ENCODE measurements around the gene CGRRF1. TPM values are rescaled to one million over a fixed set of nuclear protein-coding genes. Genes with fewer than 3 reads are reported as not detected.

The CGRRF1 gene
- total and polyA plus RNA-seq, 2 of the 13 experiments (the other 11 are each of a cell fraction or from before 2014, with no cell fraction given) = 16.8 to 18.2 TPM

DNA sequence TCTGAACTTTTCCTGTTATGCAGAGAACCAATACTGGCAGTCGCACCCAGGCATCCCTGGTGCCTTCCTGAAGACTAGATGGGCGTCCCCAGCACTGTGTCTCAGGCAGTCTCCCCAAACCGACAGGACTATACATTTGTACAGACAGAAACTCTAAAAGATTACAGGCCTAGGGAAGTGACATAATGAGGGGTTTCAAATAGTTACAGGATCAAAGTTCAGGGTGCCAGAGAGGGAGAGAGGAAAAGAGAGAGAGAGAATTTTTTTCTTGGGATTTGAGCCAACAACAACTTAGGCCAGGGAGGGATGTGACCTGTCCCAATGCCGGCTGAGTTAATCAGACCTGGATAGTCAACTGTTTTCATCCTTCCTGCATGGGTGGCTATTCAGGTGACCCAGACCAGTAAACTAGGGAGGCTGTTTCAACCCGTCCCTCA, 11.6 kb upstream of the CGRRF1 start (continued):
- 0 out of 2 replicates have a peak, but pooled peaks have one; percentile 54 for TF ChIP-seq MBD4 (IDR thresholded peaks at IDR 0.05; ENCODE audit: borderline replicate concordance, low read length)
- TF ChIP-seq ZBTB43 (CRISPR knock-in tag; conservative IDR thresholded peaks at IDR 0.05) = peak; percentile 36; the same call in 1 of the 2 replicates
- TF ChIP-seq HMG20A (CRISPR knock-in tag; IDR thresholded peaks at IDR 0.05; ENCODE audit: borderline replicate concordance) = peak; percentile 75
- no peak for TF ChIP-seq GZF1 (CRISPR knock-in tag; IDR thresholded peaks at IDR 0.05)
- no peak for TF ChIP-seq FOXO1 (CRISPR knock-in tag; IDR thresholded peaks at IDR 0.05)
- no peak for TF ChIP-seq ZNF878 (CRISPR knock-in tag; IDR thresholded peaks at IDR 0.05)
- peak; percentile 41; the same call in 1 of the 2 replicates for TF ChIP-seq KDM3A (CRISPR knock-in tag; IDR thresholded peaks at IDR 0.05; ENCODE audit: low read depth)
- no peak for TF ChIP-seq ONECUT2 (CRISPR knock-in tag; IDR thresholded peaks at IDR 0.05)
- TF ChIP-seq CCDC6 (CRISPR knock-in tag; IDR thresholded peaks at IDR 0.05) = no peak
- TF ChIP-seq ZFP37 (CRISPR knock-in tag; IDR thresholded peaks at IDR 0.05; ENCODE audit: borderline replicate concordance) = no peak
- no peak for TF ChIP-seq JUN (CRISPR knock-in tag; IDR thresholded peaks at IDR 0.05)
- TF ChIP-seq ZNF30 (CRISPR knock-in tag; IDR thresholded peaks at IDR 0.05) = no peak
- no peak for TF ChIP-seq TCF12 (IDR thresholded peaks at IDR 0.05)
- no peak for TF ChIP-seq TCF12 (CRISPR knock-in tag; IDR thresholded peaks at IDR 0.05)
- peak; percentile 64; the same call in 1 of the 2 replicates for TF ChIP-seq ZNF280D (CRISPR knock-in tag; IDR thresholded peaks at IDR 0.05)
- peak; percentile 37; the same call in 1 of the 2 replicates for TF ChIP-seq SIX1 (CRISPR knock-in tag; IDR thresholded peaks at IDR 0.05; ENCODE audit: borderline replicate concordance)
- TF ChIP-seq, protein P1, sequence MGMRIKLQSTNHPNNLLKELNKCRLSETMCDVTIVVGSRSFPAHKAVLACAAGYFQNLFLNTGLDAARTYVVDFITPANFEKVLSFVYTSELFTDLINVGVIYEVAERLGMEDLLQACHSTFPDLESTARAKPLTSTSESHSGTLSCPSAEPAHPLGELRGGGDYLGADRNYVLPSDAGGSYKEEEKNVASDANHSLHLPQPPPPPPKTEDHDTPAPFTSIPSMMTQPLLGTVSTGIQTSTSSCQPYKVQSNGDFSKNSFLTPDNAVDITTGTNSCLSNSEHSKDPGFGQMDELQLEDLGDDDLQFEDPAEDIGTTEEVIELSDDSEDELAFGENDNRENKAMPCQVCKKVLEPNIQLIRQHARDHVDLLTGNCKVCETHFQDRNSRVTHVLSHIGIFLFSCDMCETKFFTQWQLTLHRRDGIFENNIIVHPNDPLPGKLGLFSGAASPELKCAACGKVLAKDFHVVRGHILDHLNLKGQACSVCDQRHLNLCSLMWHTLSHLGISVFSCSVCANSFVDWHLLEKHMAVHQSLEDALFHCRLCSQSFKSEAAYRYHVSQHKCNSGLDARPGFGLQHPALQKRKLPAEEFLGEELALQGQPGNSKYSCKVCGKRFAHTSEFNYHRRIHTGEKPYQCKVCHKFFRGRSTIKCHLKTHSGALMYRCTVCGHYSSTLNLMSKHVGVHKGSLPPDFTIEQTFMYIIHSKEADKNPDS (CRISPR knock-in tag; IDR thresholded peaks at IDR 0.05) = no peak
- TF ChIP-seq KDM2A (CRISPR knock-in tag; IDR thresholded peaks at IDR 0.05; ENCODE audit: borderline replicate concordance, low read depth) = no peak
- peak; percentile 36; the same call in 1 of the 2 replicates for TF ChIP-seq RCOR2 (CRISPR knock-in tag; IDR thresholded peaks at IDR 0.05)
- TF ChIP-seq, protein P2, sequence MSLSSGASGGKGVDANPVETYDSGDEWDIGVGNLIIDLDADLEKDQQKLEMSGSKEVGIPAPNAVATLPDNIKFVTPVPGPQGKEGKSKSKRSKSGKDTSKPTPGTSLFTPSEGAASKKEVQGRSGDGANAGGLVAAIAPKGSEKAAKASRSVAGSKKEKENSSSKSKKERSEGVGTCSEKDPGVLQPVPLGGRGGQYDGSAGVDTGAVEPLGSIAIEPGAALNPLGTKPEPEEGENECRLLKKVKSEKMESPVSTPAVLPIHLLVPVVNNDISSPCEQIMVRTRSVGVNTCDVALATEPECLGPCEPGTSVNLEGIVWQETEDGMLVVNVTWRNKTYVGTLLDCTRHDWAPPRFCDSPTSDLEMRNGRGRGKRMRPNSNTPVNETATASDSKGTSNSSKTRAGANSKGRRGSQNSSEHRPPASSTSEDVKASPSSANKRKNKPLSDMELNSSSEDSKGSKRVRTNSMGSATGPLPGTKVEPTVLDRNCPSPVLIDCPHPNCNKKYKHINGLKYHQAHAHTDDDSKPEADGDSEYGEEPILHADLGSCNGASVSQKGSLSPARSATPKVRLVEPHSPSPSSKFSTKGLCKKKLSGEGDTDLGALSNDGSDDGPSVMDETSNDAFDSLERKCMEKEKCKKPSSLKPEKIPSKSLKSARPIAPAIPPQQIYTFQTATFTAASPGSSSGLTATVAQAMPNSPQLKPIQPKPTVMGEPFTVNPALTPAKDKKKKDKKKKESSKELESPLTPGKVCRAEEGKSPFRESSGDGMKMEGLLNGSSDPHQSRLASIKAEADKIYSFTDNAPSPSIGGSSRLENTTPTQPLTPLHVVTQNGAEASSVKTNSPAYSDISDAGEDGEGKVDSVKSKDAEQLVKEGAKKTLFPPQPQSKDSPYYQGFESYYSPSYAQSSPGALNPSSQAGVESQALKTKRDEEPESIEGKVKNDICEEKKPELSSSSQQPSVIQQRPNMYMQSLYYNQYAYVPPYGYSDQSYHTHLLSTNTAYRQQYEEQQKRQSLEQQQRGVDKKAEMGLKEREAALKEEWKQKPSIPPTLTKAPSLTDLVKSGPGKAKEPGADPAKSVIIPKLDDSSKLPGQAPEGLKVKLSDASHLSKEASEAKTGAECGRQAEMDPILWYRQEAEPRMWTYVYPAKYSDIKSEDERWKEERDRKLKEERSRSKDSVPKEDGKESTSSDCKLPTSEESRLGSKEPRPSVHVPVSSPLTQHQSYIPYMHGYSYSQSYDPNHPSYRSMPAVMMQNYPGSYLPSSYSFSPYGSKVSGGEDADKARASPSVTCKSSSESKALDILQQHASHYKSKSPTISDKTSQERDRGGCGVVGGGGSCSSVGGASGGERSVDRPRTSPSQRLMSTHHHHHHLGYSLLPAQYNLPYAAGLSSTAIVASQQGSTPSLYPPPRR (CRISPR knock-in tag; IDR thresholded peaks at IDR 0.05; ENCODE audit: borderline replicate concordance) = no peak

Measured in HepG2 (cell line).